Measurements from ENCODE around the gene DNM3.

GRCh38 chr1:172363852-172364251 is 522.6 kb downstream of the DNM3 start:
- TF ChIP-seq CTCF (IDR thresholded peaks at IDR 0.05): no peak
- no peak for TF ChIP-seq EP300 (IDR thresholded peaks at IDR 0.05)
- TF ChIP-seq POLR2AphosphoS5 (IDR thresholded peaks at IDR 0.05): no peak
- TF ChIP-seq POLR2A (IDR thresholded peaks at IDR 0.05): no peak
